Activated CD4-positive, alpha-beta T cell treated with anti-CD3 and anti-CD28 coated beads for 36 hours (primary cell): ENCODE measurements around the gene PTN. TPM values are rescaled to one million over a fixed set of nuclear protein-coding genes. Genes with fewer than 3 reads are reported as not detected.

ENCODE experiments used
- ATAC-seq: fragments of 200-7000 bp; cut with Tn5 transposase; one replicate; pipeline ENCODE4 v1.10.0; 2021; ENCODE audit warnings: mild to moderate bottlenecking, moderate library complexity
- CTCF ChIA-PET: fragments of 350-600 bp; sonication (Branson Sonifier 250); formaldehyde crosslinking; loops from one replicate; lab custom pipeline; 2021; ENCODE audit warnings: antibody characterized with exemption; lab: Charles Lee
- POLR2A ChIA-PET: fragments of 350-600 bp; sonication (Branson Sonifier 250); formaldehyde crosslinking; loops from one replicate; lab custom pipeline; 2021; ENCODE audit warnings: antibody characterized with exemption, inconsistent platforms; lab: Charles Lee
- DNase-seq: peaks from one replicate; pipeline ENCODE4 v3.0.0-alpha.2; 2020
- H3K27ac Mint-ChIP-seq: one replicate; pipeline ENCODE4 v1.8.0; 2021; ENCODE audit warnings: mixed read lengths
- H3K27me3 Mint-ChIP-seq: one replicate; pipeline ENCODE4 v1.8.0; 2021; ENCODE audit warnings: mixed read lengths
- H3K36me3 Mint-ChIP-seq: one replicate; pipeline ENCODE4 v1.8.0; 2021; ENCODE audit warnings: low read depth, mixed read lengths
- H3K4me1 Mint-ChIP-seq: one replicate; pipeline ENCODE4 v1.8.0; 2021; ENCODE audit warnings: mixed read lengths
- H3K4me3 Mint-ChIP-seq: one replicate; pipeline ENCODE4 v1.8.0; 2021; ENCODE audit warnings: mild to moderate bottlenecking, moderate library complexity, mixed read lengths
- H3K9me3 Mint-ChIP-seq: one replicate; pipeline ENCODE4 v1.8.0; 2021; ENCODE audit warnings: low read depth, mixed read lengths
- intact Hi-C, 2 experiments: fragments of 100-400 bp; cut with DNase I in 1 of 2; cut with micrococcal nuclease in 1 of 2; formaldehyde crosslinking; loops; one replicate each; pipeline versions ENCODE4 v1.14.2 to v1.15.1; 2022 to 2024; cut with DNase I, micrococcal nuclease
- total RNA-seq, 2 experiments: library from RNA; stranded (reverse); gene quantifications; one replicate each; pipeline ENCODE4 v1.2.3, GENCODE V29; 2021

PTN gene
- total RNA-seq, 2 experiments from 2014 or later, result not detected

DNA sequence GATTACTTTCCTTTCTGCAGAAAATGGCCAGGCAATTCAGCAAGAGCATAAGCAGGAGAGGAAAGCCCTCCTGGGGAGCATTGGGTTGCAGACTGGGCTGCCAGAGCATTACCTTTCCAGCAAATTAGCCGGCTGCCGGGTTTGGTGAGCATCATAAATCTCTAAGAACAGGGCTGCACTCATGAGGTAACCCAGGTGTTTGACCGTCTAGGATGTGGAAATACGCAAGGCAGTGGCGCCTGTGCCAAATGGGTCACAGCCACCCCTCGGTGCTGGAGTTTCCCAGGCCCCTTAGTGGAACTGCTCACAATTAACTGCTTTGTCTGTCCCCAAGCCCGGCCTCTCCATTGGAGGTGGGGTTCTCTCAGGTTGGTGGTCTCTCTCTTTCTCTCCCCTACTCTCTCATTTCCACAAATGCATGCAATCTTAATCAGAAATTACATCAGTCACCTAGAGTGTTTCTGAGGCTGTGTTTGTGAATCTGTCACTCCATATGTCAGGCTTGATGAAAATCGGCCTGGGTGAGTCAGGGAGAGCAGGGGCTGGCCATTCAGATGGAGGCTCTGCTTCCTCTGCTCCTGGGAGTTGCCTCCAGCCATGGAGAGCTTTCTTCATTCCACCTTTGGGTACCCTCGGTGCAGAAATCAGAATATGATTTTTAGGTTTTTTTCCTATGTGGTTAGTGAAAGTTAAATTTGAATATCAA lies 26.7 kb downstream of the PTN start:
- ATAC-seq, result no peak
- H3K27ac Mint-ChIP-seq, result no peak overlapping the region
- H3K27me3 Mint-ChIP-seq, result no peaks in the 10 kb centered on the region
- ChIA-PET CTCF (no interaction called here), POLR2A (no interaction called here)
- H3K36me3 Mint-ChIP-seq, result no peaks in the 10 kb centered on the region
- peaks cover 6% of the 10 kb centered on the region for H3K9me3 Mint-ChIP-seq
- no peak overlapping the region for H3K4me3 Mint-ChIP-seq
- no peak for DNase-seq
- no peaks in the 10 kb centered on the region for H3K4me1 Mint-ChIP-seq
- intact Hi-C loops, result no loop called here

DNA sequence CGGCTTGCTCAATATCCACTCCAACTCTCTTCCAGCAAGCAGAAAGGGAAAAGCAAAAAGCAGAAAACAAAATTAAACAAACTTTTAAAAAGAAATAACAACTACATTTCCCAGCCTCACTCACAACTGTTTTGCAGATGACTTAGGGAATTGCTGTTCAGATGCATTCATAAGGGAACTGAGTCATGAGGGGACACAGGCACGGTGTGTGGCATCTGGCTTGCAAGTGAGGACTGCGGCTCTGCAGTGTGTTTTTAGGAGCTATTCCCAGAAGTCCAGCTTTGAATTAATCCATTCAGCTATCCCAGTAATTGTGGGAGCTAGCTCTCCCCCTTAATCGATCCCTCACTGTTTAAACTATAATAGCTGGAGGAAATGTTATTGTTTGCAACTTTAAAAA lies 30.3 kb downstream of the PTN start:
- no peak for ATAC-seq
- Mint-ChIP-seq H3K9me3 (peaks cover 6% of the 10 kb centered on the region), H3K27me3 (no peaks in the 10 kb centered on the region), H3K27ac (no peak overlapping the region), H3K4me3 (no peak overlapping the region), H3K4me1 (no peaks in the 10 kb centered on the region), H3K36me3 (no peaks in the 10 kb centered on the region)
- ChIA-PET POLR2A (no interaction called here), CTCF (no interaction called here)
- intact Hi-C loops, result no loop called here
- DNase-seq, result no peak

DNA sequence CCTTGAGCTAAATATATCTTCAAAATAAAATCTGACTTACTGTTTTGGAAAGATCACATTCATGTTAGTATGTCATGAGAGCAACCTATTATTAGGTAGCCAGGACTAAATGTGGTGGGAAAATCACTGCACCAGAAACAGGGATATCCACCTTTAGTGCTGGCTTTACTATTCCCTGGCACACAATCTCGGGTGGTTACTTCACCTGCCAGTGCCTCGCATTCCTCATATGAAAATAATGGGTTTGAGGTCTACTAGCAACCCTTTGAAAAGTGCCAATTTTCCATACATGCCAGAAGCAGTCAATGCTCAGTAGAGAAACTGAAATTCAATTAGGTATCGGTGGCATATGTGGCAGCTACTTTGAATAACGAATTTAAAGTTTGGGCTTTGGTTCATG lies 36.8 kb downstream of the PTN start:
- Mint-ChIP-seq H3K27me3 (no peaks in the 10 kb centered on the region), H3K36me3 (no peaks in the 10 kb centered on the region), H3K9me3 (no peaks in the 10 kb centered on the region), H3K4me3 (no peak overlapping the region), H3K27ac (no peak overlapping the region), H3K4me1 (no peaks in the 10 kb centered on the region)
- ChIA-PET CTCF (interaction anchor here (0.9 kb wide), 1 partner anchor 784 kb away, joined by 3 read pairs; no protein-coding TSS in a partner anchor), POLR2A (no interaction called here)
- intact Hi-C loops, result no loop called here
- ATAC-seq, result no peak
- DNase-seq, result no peak

DNA sequence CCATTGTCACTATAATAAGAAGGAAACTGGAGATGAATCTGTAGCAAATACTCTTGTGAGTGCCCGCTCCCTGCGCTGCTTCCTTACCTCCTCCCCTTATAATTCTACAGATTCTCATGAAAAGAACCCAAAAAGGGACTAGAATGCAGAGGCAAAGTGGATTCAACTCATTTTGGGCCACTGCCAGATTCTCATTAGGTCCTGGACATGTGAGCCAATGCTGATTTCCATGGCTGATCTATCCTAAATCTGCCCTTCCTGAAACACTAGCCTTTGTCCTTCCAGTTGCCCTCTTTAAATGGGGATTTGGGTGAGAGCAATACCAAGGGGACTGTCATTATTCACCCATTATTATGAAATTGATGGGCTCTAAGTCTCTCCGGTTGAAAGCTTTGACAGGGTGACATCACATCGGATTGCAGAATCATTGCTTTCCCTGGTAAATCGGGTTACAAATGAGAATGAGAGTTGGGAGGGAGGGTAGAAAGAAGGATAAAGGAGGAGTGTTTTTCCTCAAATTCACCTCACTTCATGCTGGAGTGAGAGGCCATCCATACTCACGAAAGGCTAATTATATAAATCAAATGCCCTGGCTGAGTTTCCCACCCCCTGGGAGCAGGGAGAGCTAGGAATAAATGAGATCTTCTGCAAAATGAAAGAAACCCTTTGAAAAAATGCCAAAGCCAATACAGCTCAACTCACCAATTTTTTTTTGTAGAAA lies 37.5 kb downstream of the PTN start:
- DNase-seq, result no peak
- no peaks in the 10 kb centered on the region for H3K4me1 Mint-ChIP-seq
- intact Hi-C loops, result no loop called here
- CTCF ChIA-PET, result interaction anchor here (0.9 kb wide), 1 partner anchor 783 kb away, joined by 3 read pairs; no protein-coding TSS in a partner anchor
- POLR2A ChIA-PET, result no interaction called here
- no peaks in the 10 kb centered on the region for H3K9me3 Mint-ChIP-seq
- no peak overlapping the region for H3K4me3 Mint-ChIP-seq
- no peak for ATAC-seq
- H3K27ac Mint-ChIP-seq, result no peak overlapping the region
- H3K27me3 Mint-ChIP-seq, result no peaks in the 10 kb centered on the region
- no peaks in the 10 kb centered on the region for H3K36me3 Mint-ChIP-seq

DNA sequence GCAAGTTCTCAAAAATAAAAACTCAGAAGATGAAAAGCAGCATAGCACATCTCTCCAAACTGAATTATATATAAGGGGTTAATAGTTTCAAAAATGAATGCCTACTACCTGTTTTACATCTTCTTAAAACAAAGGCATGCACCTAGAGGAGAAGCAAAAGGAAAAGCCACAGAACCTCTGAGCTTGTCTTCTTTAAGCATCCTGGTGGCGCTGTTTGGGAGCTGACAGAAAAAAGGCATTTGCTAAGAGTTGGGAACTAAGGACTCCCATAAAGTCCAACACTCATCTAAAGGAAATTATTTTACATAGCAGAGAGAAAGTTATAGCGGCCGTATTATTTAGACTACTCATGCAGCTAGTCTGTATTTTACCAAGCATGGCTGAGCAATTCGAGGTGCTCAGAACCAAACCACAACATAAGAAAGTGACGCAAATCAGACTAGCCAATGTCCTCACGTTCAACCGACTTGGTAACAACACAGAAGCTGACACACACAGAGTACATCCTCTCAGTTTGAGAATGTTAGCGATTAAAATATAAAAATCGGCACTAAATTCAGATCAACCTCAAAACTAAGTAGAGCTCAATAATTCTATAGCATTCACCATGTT lies 38.8 kb downstream of the PTN start:
- DNase-seq (no peak), ATAC-seq (no peak)
- no peak overlapping the region for H3K27ac Mint-ChIP-seq
- ChIA-PET POLR2A (no interaction called here), CTCF (interaction anchor here (0.9 kb wide), 1 partner anchor 89 kb away, joined by 3 read pairs; no protein-coding TSS in a partner anchor)
- H3K4me3 Mint-ChIP-seq, result no peak overlapping the region
- no peaks in the 10 kb centered on the region for H3K9me3 Mint-ChIP-seq
- H3K36me3 Mint-ChIP-seq, result no peaks in the 10 kb centered on the region
- H3K27me3 Mint-ChIP-seq, result no peaks in the 10 kb centered on the region
- no peaks in the 10 kb centered on the region for H3K4me1 Mint-ChIP-seq
- intact Hi-C loops, result no loop called here

DNA sequence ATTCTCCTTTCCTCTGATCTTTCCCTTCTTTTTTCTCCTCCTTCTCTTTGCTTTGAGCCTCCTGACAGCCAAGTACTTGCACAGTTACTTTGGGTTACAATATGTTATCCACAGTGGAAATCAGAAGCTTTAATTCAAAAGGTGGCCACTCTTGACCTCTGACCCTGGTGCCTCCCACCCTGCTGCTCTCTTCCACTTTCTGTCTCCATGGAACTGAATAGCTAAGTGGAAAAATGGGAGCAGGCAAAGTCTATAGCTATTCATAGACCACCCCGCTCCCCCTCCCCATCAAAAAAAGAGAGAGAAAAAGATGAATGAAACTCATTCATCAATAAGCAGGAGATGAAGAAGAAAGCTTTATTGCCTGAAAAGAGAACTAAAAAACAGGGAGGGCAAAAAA lies 39.4 kb downstream of the PTN start:
- Mint-ChIP-seq H3K4me1 (no peaks in the 10 kb centered on the region), H3K27ac (no peak overlapping the region), H3K27me3 (no peaks in the 10 kb centered on the region), H3K4me3 (no peak overlapping the region), H3K9me3 (no peaks in the 10 kb centered on the region), H3K36me3 (no peaks in the 10 kb centered on the region)
- no peak for DNase-seq
- CTCF ChIA-PET, result interaction anchor here (0.9 kb wide), 1 partner anchor 90 kb away, joined by 3 read pairs; no protein-coding TSS in a partner anchor
- no peak for ATAC-seq
- intact Hi-C loops, result no loop called here
- POLR2A ChIA-PET, result no interaction called here

DNA sequence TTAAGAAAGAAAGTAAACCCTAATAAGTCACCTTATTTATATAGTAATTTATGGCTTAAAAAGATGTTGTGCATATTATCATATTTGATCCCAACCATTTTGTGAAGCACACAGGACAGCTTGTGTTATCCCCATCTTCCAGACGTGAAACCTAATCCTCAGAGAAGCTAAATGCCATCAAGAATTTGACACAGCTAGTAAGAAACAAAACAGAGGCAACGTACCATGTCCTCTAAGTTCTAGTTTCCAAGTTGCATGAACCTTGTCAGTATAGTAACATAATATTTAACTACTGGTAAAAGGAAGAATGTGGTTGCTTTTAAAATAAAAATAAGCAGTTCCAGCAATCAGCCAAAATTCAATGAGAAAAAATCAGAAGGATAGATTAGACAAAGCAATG lies 41.5 kb downstream of the PTN start:
- intact Hi-C loops, result no loop called here
- ChIA-PET POLR2A (no interaction called here), CTCF (no interaction called here)
- Mint-ChIP-seq H3K36me3 (no peaks in the 10 kb centered on the region), H3K27ac (no peak overlapping the region), H3K4me3 (no peak overlapping the region), H3K27me3 (no peaks in the 10 kb centered on the region), H3K9me3 (no peaks in the 10 kb centered on the region), H3K4me1 (no peaks in the 10 kb centered on the region)
- no peak for ATAC-seq
- DNase-seq, result no peak

DNA sequence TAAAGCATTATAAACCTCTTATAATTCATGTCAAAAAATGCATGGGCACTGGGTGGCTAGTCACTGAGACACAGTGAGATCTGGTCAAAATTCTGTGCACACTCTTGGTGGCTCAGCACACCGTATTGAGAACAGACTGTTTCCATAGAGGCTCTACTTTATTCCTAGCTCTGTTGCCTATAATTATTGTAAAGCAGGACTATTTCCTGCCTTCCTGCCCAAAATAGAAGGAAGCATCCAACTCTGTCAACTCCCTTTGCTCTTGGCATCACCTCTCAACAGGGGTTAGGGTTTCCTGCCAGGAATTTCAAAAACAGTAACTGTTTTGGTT lies 45.1 kb downstream of the PTN start:
- ATAC-seq (no peak), DNase-seq (no peak)
- no peaks in the 10 kb centered on the region for H3K36me3 Mint-ChIP-seq
- no peaks in the 10 kb centered on the region for H3K9me3 Mint-ChIP-seq
- no peaks in the 10 kb centered on the region for H3K27me3 Mint-ChIP-seq
- no peak overlapping the region for H3K4me3 Mint-ChIP-seq
- H3K4me1 Mint-ChIP-seq, result no peaks in the 10 kb centered on the region
- no peak overlapping the region for H3K27ac Mint-ChIP-seq
- ChIA-PET CTCF (interaction anchor here (0.5 kb wide), 1 partner anchor 327 kb away, joined by 4 read pairs; no protein-coding TSS in a partner anchor), POLR2A (no interaction called here)
- intact Hi-C loops, result no loop called here

DNA sequence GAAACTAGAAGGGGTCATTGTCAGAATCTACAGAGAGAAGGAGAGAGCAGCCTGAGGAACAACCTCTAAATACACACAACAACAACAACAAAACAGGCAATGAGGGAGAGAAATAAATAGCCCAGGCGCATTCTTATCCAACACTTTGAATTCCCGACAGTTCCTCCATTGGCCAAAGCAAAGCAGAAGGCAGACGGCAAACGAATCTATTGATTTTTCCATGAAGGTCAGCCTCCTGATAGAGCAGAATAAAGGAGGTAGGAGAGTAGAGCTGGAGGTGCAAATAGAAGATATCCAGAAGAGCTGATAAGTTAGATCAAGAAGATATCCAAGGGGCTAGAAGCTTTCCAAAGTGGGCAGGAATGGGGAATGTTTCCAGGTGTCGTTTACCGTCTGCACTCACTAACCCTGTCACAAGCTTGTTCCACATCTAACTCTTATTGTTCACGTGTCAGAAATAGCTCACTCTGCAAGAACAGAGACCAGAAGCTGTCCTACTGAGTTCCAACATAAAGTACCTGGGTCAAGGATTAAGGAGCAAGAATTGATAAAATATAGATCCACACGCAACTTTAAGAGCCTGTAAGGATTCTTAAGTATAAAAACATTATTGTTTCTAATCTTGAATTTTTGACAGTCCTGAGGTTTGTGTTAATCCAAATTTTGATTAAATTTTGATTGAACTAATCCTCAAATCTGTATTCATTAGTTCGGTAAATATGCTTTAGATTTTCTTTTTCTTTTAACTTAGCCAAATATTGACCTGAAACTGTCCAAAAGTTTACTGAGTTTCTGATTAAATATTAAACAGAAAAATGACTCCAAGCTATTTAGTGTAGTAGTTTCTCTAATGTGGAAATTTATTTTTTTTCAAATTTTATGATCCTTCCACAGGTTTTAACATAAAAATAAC lies 45.7 kb downstream of the PTN start:
- Mint-ChIP-seq H3K4me1 (no peaks in the 10 kb centered on the region), H3K36me3 (no peaks in the 10 kb centered on the region), H3K27me3 (no peaks in the 10 kb centered on the region), H3K4me3 (no peak overlapping the region), H3K9me3 (no peaks in the 10 kb centered on the region), H3K27ac (no peak overlapping the region)
- no peak for DNase-seq
- ChIA-PET CTCF (no interaction called here), POLR2A (no interaction called here)
- intact Hi-C loops, result no loop called here
- ATAC-seq, result no peak

DNA sequence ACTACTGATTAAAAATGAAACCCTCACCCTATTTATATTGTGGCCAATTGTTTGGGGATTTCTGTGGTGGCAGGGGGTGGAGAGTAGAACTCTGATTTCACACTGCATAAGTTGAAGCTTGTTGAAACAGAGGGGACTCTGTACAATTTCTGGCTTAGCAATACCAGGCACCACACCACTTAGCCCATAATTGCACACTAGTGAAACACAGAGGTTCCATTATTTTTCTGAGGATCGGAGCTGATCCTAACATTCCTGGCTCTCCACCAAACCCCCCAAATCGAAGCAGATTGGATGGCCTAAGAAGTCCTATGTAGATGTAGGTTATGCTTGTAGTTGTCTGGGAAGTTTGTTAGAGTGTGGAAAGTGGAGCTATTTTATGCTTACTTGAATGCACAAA lies 47.0 kb downstream of the PTN start:
- H3K36me3 Mint-ChIP-seq, result no peaks in the 10 kb centered on the region
- H3K4me1 Mint-ChIP-seq, result no peaks in the 10 kb centered on the region
- ChIA-PET CTCF (interaction anchor here (0.6 kb wide), 1 partner anchor 16 kb away, joined by 3 read pairs; no protein-coding TSS in a partner anchor), POLR2A (no interaction called here)
- intact Hi-C loops, result no loop called here
- H3K27me3 Mint-ChIP-seq, result no peaks in the 10 kb centered on the region
- no peak overlapping the region for H3K4me3 Mint-ChIP-seq
- ATAC-seq (no peak), DNase-seq (no peak)
- H3K9me3 Mint-ChIP-seq, result no peaks in the 10 kb centered on the region
- H3K27ac Mint-ChIP-seq, result no peak overlapping the region

DNA sequence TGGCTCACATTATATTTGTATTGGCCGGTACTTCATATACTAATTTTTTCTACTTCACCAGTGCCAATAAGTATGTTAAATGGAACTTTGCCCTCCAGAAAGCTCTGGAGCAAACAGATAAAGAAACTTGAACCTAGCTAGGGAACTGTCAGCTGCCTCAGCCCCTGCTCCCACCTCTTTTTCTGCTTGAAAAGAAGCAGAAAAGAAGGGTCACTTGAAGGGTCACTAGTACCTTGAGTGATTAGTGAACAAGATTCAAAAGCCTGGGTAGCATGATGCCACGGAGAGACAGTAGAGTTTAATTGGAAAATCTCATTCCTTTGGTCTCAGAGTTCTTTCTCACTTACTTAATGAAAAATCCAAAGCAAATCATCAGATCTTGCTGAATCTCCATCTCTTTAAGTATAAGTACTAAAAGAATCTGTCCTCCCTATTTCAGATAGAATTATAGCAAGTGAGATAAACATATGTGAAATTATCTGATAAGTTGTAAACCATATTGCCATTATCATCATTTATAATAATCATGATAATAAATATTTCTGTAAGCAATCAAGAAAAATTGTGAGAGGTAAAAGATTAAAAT lies 47.7 kb downstream of the PTN start:
- Mint-ChIP-seq H3K4me3 (no peak overlapping the region), H3K9me3 (no peaks in the 10 kb centered on the region), H3K4me1 (no peaks in the 10 kb centered on the region), H3K36me3 (no peaks in the 10 kb centered on the region), H3K27ac (no peak overlapping the region), H3K27me3 (no peaks in the 10 kb centered on the region)
- DNase-seq (no peak), ATAC-seq (no peak)
- ChIA-PET POLR2A (no interaction called here), CTCF (interaction anchor here (0.6 kb wide), 1 partner anchor 16 kb away, joined by 3 read pairs; no protein-coding TSS in a partner anchor)
- intact Hi-C loops, result no loop called here
